HepG2 (cell line): Measurements from ENCODE around the gene CSNK1G1. TPM values are rescaled to one million over a fixed set of nuclear protein-coding genes. Genes with fewer than 3 reads are reported as not detected.

Experiments used
- ATAC-seq: fragments of 200-7000 bp; cut with Tn5 transposase; 3 replicates; pipeline ENCODE4 v1.9.1; 2020; ENCODE audit warnings: mild to moderate bottlenecking, moderate library complexity
- BruUV-seq: library from RNA; stranded (reverse); fragments of 400-500 nt; replicated peaks from 2 replicates; lab custom pipeline; 2021; lab: Mats Ljungman, UMichigan
- CTCF ChIA-PET: fragments of 300-600 bp; formaldehyde crosslinking; extraction: SDS; loops from one replicate; lab custom pipeline; 2021; ENCODE audit warnings: low total read pairs, inconsistent platforms, low intra/inter-chr PET ratio; lab: Yijun Ruan, JAX
- POLR2A ChIA-PET: fragments of 350-600 bp; sonication (Branson Sonifier 250); formaldehyde crosslinking; loops from one replicate; lab custom pipeline; 2020; ENCODE audit warnings: antibody characterized with exemption, inconsistent platforms; lab: Yijun Ruan, JAX
- DNase-seq: peaks from one replicate; pipeline ENCODE4 v3.0.0-alpha.2; 2015; ENCODE audit warnings: low spot score
- FAIRE-seq: peaks from 3 replicates; lab custom pipeline; 2011; peaks lifted over from hg19 to GRCh38; lab: Jason Lieb, UNC
- H2AFZ ChIP-seq: one replicate; pipeline ENCODE4 v1.6.1; 2011; ENCODE audit warnings: low read length, inconsistent platforms
- H3K27ac ChIP-seq: fragments of 300-600 bp; 3 replicates; pipeline ENCODE4 v1.8.0; 2011; ENCODE audit warnings: mixed run types, mild to moderate bottlenecking, mixed read lengths, low read length, inconsistent platforms; ENCODE audit not compliant: insufficient read depth; ENCODE audit errors: extremely low read length
- H3K27me3 ChIP-seq, 2 experiments: fragments of 200-600 bp in 1 of 2; 2 replicates in 1 of 2; 3 replicates in 1 of 2; pipeline versions ENCODE4 v1.6.0 to v1.8.0; 2011; ENCODE audit warnings: low read length in 2 of 2, mild to moderate bottlenecking in 2 of 2, moderate library complexity in 2 of 2, inconsistent platforms in 1 of 2; ENCODE audit not compliant: insufficient read depth in 2 of 2, control insufficient read depth in 1 of 2
- H3K36me3 ChIP-seq, 2 experiments: fragments of 200-600 bp in 1 of 2; replicated peaks in 1 of 2; 2 replicates in 1 of 2; 3 replicates in 1 of 2; pipeline versions ENCODE4 v1.5.1 to v1.8.0; 2011; ENCODE audit warnings: low read length in 2 of 2, inconsistent platforms in 1 of 2; ENCODE audit not compliant: insufficient read depth in 2 of 2, control insufficient read depth in 1 of 2
- H3K4me1 ChIP-seq: 2 replicates; pipeline ENCODE4 v1.5.1; 2012; ENCODE audit warnings: low read length, inconsistent platforms; ENCODE audit not compliant: insufficient read depth
- H3K4me2 ChIP-seq: 2 replicates; pipeline ENCODE4 v1.6.0; 2011; ENCODE audit warnings: low read depth, low read length, inconsistent platforms
- H3K4me3 ChIP-seq, 3 experiments: fragments of 200-600 bp in 1 of 3; sonication (generic), shearing (Covaris generic) in 1 of 3; replicated peaks in 1 of 3; 2 replicates each; pipeline ENCODE4 v1.5.1; 2011 to 2016; ENCODE audit warnings: low read length in 3 of 3, inconsistent platforms in 2 of 3, low read depth in 2 of 3, mild to moderate bottlenecking in 2 of 3, control low read depth in 1 of 3, mixed read lengths in 1 of 3; ENCODE audit not compliant: insufficient read depth in 1 of 3
- H3K79me2 ChIP-seq: one replicate; pipeline ENCODE4 v1.6.1; 2011; ENCODE audit warnings: low read length, inconsistent platforms; ENCODE audit not compliant: insufficient read depth
- H3K9ac ChIP-seq: 2 replicates; pipeline ENCODE4 v1.6.0; 2011; ENCODE audit warnings: mild to moderate bottlenecking, low read depth, low read length, inconsistent platforms; ENCODE audit not compliant: insufficient read depth
- H3K9me3 ChIP-seq: 2 replicates; pipeline ENCODE4 v1.5.1; 2012; ENCODE audit warnings: mild to moderate bottlenecking, low read length
- H4K20me1 ChIP-seq: 2 replicates; pipeline ENCODE4 v1.6.0; 2011; ENCODE audit warnings: inconsistent platforms, mild to moderate bottlenecking, low read length, moderate library complexity; ENCODE audit not compliant: insufficient read depth
- AHR ChIP-seq: IDR thresholded peaks from 2 replicates; pipeline ENCODE4 v1.6.1; 2018; ENCODE audit warnings: missing genetic modification reagents, missing compliant biosample characterization
- ARNT2 ChIP-seq: sonication (generic); formaldehyde crosslinking; IDR thresholded peaks from 2 replicates; pipeline ENCODE4 v1.8.0; 2022; ENCODE audit warnings: mild to moderate bottlenecking, low read depth, missing genetic modification reagents, moderate library complexity
- DNMT1 ChIP-seq: sonication (generic); formaldehyde crosslinking; IDR thresholded peaks from 2 replicates; pipeline ENCODE4 v1.5.1; 2020; ENCODE audit warnings: mild to moderate bottlenecking, missing genetic modification reagents
- HHEX ChIP-seq: IDR thresholded peaks from 2 replicates; pipeline ENCODE4 v1.6.1; 2016; ENCODE audit warnings: control low read depth
- HNRNPH1 ChIP-seq: fragments of 200-400 bp; formaldehyde crosslinking; optimal IDR thresholded peaks from 2 replicates; pipeline ENCODE3; 2017; ENCODE audit warnings: mild to moderate bottlenecking, low read depth, low read length
- KDM4B ChIP-seq: sonication (generic); formaldehyde crosslinking; IDR thresholded peaks from 2 replicates; pipeline ENCODE4 v1.4.0; 2020; ENCODE audit warnings: missing genetic modification reagents
- NR2F1 ChIP-seq, 2 experiments: fragments of 450-650 bp in 1 of 2; formaldehyde crosslinking in 1 of 2; IDR thresholded peaks; 2 replicates each; pipeline versions ENCODE4 v1.5.0 to v1.6.1; 2016 to 2020; ENCODE audit warnings: mild to moderate bottlenecking in 1 of 2, missing compliant biosample characterization in 1 of 2, missing genetic modification reagents in 1 of 2, moderate library complexity in 1 of 2
- SNRNP70 ChIP-seq: fragments of 200-400 bp; formaldehyde crosslinking; IDR thresholded peaks from 2 replicates; pipeline ENCODE4 v1.6.1; 2017; ENCODE audit warnings: mild to moderate bottlenecking, low read depth, low read length, moderate library complexity
- ZNF333 ChIP-seq: sonication (generic); formaldehyde crosslinking; IDR thresholded peaks from 2 replicates; pipeline ENCODE4 v1.4.0; 2020; ENCODE audit warnings: mild to moderate bottlenecking, missing genetic modification reagents, borderline replicate concordance
- ZSCAN29 ChIP-seq: sonication (generic); formaldehyde crosslinking; conservative IDR thresholded peaks from 2 replicates; pipeline ENCODE4 v1.4.0; 2020; ENCODE audit warnings: mild to moderate bottlenecking, missing genetic modification reagents
- WGBS: methylation state at CpG from one replicate; pipeline ENCODE4 v1.1.6; 2017; ENCODE audit warnings: low lambda C conversion rate; 5-methylcytosine and 5-hydroxymethylcytosine counted together
- in situ Hi-C: cut with HindIII; loops from 2 replicates; pipeline ENCODE4 v1.10.0; 2017; ENCODE audit warnings: low pct_unique_long_range_greater_than_20kb; ENCODE audit not compliant: extremely low pct_ligation_motif_present
- intact Hi-C: fragments of 100-400 bp; cut with micrococcal nuclease; formaldehyde crosslinking; loops from one replicate; pipeline ENCODE4 v1.10.0; 2022; ENCODE audit not compliant: unreplicated experiment
- polyA plus RNA-seq, 8 experiments: library from polyadenylated mRNA; depleted of rRNA in 3 of 8; stranded (reverse) in 7 of 8; unstranded in 1 of 8; fragments of >200 nt; fragmentation: Illumina TruSeq in 4 of 8; extraction: Trizol in 4 of 8; gene quantifications; 2 replicates each; pipeline versions ENCODE4 v1.2.1 to v1.2.3, GENCODE V29; 2011 to 2016; ENCODE audit warnings: low read depth in 4 of 8, missing spikeins in 1 of 8, mixed read lengths in 1 of 8; ENCODE audit not compliant: insufficient read depth in 1 of 8
- total RNA-seq, 5 experiments: library from RNA; depleted of rRNA; stranded (reverse); fragments of >200 nt; fragmentation: Illumina TruSeq; extraction: Trizol; gene quantifications; 2 replicates each; pipeline ENCODE4 v1.2.3, GENCODE V29; 2016; ENCODE audit warnings: low read depth in 1 of 5
- TF ChIP-seq, protein P1 (sequence below): sonication (generic); formaldehyde crosslinking; IDR thresholded peaks from 2 replicates; pipeline ENCODE4 v1.5.0; 2020; ENCODE audit warnings: mild to moderate bottlenecking, low read depth, missing genetic modification reagents, borderline replicate concordance
- TF ChIP-seq, protein P2 (sequence below): sonication (generic); formaldehyde crosslinking; IDR thresholded peaks from 2 replicates; pipeline ENCODE4 v1.4.0; 2020; ENCODE audit warnings: mild to moderate bottlenecking, missing genetic modification reagents, borderline replicate concordance
- TF ChIP-seq, protein P3 (sequence below): IDR thresholded peaks from 2 replicates; pipeline ENCODE4 v1.6.1; 2018; ENCODE audit warnings: missing genetic modification reagents, mild to moderate bottlenecking, missing compliant biosample characterization
- TF ChIP-seq, protein P4 (sequence below): sonication (generic); formaldehyde crosslinking; IDR thresholded peaks from 2 replicates; pipeline ENCODE4 v1.8.0; 2022; ENCODE audit warnings: mild to moderate bottlenecking, missing genetic modification reagents, borderline replicate concordance
- TF ChIP-seq, protein P5 (sequence below): sonication (generic); formaldehyde crosslinking; IDR thresholded peaks from 2 replicates; pipeline ENCODE4 v1.5.0; 2020; ENCODE audit warnings: mild to moderate bottlenecking, missing genetic modification reagents

CSNK1G1 gene
- total and polyA plus RNA-seq, 2 of the 13 experiments (the other 11 are each of a cell fraction or from before 2014, with no cell fraction given): 8.5 to 12.6 TPM

DNA sequence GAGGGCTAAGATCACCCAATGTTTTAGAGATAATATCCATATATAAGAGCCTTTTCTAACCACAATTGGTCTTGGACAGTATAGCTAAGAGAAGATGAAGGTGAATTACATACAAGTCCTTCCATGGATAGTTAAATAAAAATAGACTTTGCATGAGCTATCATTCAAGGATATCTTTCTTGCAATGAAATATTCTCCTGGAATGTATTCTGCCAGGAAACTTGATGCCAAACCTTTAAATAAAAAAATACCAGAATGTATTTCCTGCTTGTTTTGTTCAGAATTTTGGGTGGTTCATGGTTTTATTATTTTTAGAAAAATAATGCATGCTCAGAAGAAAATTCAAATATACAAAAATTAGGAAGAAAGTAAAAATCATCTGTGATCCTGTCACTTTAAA lies 104.3 kb downstream of the CSNK1G1 start (continued):
- no peak for TF ChIP-seq ARNT2
- TF ChIP-seq NR2F1 (CRISPR knock-in tag; IDR thresholded peaks at IDR 0.05): no peak
- TF ChIP-seq, protein P1, sequence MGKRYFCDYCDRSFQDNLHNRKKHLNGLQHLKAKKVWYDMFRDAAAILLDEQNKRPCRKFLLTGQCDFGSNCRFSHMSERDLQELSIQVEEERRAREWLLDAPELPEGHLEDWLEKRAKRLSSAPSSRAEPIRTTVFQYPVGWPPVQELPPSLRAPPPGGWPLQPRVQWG (CRISPR knock-in tag): no peak

DNA sequence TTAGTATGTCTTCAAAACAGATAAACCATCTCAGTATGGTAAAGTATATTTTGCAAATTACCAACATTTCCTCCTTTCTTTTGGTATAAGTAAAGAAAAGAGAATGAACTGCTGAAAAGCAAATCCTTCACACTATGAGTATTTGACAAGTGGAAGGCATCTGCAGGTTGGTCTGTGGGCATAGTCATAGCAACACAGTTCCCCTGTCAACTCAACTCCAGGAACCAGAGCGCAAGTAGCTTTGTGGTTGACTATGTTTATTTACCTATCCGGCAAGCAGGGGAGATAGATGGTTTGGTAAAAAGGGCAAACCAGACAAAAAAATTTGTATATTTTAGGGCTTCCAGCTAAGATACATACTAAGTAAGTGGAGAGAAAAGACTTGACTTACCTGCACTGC lies 104.9 kb downstream of the CSNK1G1 start:
- no TSS peak for BruUV-seq
- H3K9ac ChIP-seq: no peak overlapping the region
- ChIA-PET CTCF (no interaction called here), POLR2A (no interaction called here)
- no peak for FAIRE-seq
- H3K79me2 ChIP-seq: peaks cover 6% of the 10 kb centered on the region
- peaks cover 0 to 3% of the 10 kb centered on the region in 2 experiments; a peak in 1 of 5 replicates for H3K36me3 ChIP-seq
- H3K27me3 ChIP-seq: no peaks in the 10 kb centered on the region
- ATAC-seq: no peak
- no peak overlapping the region for H3K27ac ChIP-seq
- H3K4me1 ChIP-seq: peaks cover 51% of the 10 kb centered on the region
- in situ Hi-C loops: no loop called here
- H4K20me1 ChIP-seq: no peaks in the 10 kb centered on the region
- no peak overlapping the region for H2AFZ ChIP-seq
- DNase-seq: no peak
- H3K9me3 ChIP-seq: no peaks in the 10 kb centered on the region
- intact Hi-C loops: no loop called here
- H3K4me2 ChIP-seq: no peak overlapping the region
- no peak overlapping the region for H3K4me3 ChIP-seq
- TF ChIP-seq HNRNPH1 (no peak), HHEX (CRISPR knock-in tag) (no peak), KDM4B (no peak), SNRNP70 (no peak), ZNF333 (no peak), AHR (CRISPR knock-in tag) (no peak), ZSCAN29 (CRISPR knock-in tag) (no peak), DNMT1 (CRISPR knock-in tag) (no peak)
- TF ChIP-seq, protein P2, sequence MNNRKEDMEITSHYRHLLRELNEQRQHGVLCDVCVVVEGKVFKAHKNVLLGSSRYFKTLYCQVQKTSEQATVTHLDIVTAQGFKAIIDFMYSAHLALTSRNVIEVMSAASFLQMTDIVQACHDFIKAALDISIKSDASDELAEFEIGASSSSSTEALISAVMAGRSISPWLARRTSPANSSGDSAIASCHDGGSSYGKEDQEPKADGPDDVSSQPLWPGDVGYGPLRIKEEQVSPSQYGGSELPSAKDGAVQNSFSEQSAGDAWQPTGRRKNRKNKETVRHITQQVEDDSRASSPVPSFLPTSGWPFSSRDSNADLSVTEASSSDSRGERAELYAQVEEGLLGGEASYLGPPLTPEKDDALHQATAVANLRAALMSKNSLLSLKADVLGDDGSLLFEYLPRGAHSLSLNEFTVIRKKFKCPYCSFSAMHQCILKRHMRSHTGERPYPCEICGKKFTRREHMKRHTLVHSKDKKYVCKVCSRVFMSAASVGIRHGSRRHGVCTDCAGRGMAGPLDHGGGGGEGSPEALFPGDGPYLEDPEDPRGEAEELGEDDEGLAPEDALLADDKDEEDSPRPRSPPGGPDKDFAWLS (CRISPR knock-in tag): no peak
- TF ChIP-seq, protein P3, sequence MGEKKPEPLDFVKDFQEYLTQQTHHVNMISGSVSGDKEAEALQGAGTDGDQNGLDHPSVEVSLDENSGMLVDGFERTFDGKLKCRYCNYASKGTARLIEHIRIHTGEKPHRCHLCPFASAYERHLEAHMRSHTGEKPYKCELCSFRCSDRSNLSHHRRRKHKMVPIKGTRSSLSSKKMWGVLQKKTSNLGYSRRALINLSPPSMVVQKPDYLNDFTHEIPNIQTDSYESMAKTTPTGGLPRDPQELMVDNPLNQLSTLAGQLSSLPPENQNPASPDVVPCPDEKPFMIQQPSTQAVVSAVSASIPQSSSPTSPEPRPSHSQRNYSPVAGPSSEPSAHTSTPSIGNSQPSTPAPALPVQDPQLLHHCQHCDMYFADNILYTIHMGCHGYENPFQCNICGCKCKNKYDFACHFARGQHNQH: no peak
- TF ChIP-seq, protein P4, sequence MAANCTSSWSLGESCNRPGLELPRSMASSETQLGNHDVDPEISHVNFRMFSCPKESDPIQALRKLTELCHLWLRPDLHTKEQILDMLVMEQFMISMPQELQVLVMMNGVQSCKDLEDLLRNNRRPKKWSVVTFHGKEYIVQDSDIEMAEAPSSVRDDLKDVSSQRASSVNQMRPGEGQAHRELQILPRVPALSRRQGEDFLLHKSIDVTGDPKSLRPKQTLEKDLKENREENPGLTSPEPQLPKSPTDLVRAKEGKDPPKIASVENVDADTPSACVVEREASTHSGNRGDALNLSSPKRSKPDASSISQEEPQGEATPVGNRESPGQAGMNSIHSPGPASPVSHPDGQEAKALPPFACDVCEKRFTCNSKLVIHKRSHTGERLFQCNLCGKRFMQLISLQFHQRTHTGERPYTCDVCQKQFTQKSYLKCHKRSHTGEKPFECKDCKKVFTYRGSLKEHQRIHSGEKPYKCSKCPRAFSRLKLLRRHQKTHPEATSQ (CRISPR knock-in tag): no peak
- TF ChIP-seq, protein P5, sequence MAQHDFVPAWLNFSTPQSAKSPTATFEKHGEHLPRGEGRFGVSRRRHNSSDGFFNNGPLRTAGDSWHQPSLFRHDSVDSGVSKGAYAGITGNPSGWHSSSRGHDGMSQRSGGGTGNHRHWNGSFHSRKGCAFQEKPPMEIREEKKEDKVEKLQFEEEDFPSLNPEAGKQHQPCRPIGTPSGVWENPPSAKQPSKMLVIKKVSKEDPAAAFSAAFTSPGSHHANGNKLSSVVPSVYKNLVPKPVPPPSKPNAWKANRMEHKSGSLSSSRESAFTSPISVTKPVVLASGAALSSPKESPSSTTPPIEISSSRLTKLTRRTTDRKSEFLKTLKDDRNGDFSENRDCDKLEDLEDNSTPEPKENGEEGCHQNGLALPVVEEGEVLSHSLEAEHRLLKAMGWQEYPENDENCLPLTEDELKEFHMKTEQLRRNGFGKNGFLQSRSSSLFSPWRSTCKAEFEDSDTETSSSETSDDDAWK (CRISPR knock-in tag): no peak
- TF ChIP-seq, all 625 proteins: peak for 0
- WGBS: 82% methylated on average over 2 of the region's 2 CpGs
